IMR-90 (cell line): ENCODE data around the gene RNF17.

Experiments
- RCOR1 ChIP-seq: IDR thresholded peaks from 2 replicates; pipeline ENCODE4 v1.6.1; 2012; ENCODE audit warnings: mild to moderate bottlenecking, low read length, improper control_type of control experiment; ENCODE audit not compliant: insufficient replicate concordance
- TF ChIP-seq, protein P1 (sequence below): conservative IDR thresholded peaks from 2 replicates; pipeline ENCODE4 v1.5.1; 2012; ENCODE audit warnings: mild to moderate bottlenecking, low read depth, low read length, improper control_type of control experiment

DNA sequence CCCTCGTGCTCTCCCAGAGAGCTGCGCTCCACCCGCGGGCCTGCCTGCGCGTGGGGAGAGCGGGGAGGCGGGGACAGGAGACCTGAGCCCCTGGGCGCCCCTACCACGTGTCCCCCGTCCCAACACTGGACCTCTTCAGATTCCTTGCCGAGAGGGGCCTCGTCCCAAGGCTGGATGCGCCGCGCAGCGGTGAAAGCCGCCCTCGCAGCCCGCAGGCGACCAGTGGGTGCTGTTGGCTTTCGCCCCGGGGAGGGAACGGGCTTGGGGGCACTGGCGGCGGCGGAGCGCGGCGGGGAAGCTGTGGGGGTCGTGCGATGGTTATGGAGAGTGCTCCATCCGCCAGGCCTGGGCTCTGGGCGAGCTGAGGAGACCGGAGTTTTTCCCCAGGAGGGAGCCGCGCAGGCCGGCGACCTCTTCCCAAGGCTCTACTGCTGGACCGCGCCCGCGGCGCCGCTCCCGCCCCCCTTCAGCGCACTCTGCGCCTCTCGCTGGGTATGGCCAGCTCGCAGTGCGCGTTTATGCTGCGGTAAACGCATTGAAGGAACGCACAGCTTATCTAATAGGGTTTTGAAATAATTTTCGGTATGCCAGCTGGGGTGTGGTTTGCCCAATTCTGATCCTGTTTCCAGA is 17.2 kb upstream of the RNF17 start:
- no peak for TF ChIP-seq RCOR1
- TF ChIP-seq, protein P1, sequence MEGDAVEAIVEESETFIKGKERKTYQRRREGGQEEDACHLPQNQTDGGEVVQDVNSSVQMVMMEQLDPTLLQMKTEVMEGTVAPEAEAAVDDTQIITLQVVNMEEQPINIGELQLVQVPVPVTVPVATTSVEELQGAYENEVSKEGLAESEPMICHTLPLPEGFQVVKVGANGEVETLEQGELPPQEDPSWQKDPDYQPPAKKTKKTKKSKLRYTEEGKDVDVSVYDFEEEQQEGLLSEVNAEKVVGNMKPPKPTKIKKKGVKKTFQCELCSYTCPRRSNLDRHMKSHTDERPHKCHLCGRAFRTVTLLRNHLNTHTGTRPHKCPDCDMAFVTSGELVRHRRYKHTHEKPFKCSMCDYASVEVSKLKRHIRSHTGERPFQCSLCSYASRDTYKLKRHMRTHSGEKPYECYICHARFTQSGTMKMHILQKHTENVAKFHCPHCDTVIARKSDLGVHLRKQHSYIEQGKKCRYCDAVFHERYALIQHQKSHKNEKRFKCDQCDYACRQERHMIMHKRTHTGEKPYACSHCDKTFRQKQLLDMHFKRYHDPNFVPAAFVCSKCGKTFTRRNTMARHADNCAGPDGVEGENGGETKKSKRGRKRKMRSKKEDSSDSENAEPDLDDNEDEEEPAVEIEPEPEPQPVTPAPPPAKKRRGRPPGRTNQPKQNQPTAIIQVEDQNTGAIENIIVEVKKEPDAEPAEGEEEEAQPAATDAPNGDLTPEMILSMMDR = no peak
